Mesendoderm (in vitro differentiated cells): ENCODE measurements around the gene SLC25A17.
A peak's percentile ranks its signal among the peaks of the same experiment; 100 is the strongest.

ENCODE experiments used
- DNase-seq: peaks from one replicate; pipeline ENCODE4 v3.0.0; 2013
- H2AK5ac ChIP-seq: 2 replicates; pipeline ENCODE4 v1.6.1; 2013; ENCODE audit warnings: low read length, inconsistent platforms
- H2BK120ac ChIP-seq: 2 replicates; pipeline ENCODE4 v1.6.1; 2013; ENCODE audit warnings: low read depth, mild to moderate bottlenecking, low read length, moderate library complexity, mixed read lengths
- H2BK15ac ChIP-seq: replicated peaks from 2 replicates; pipeline ENCODE4 v1.6.1; 2013; ENCODE audit warnings: low read depth, mild to moderate bottlenecking, moderate library complexity
- H2BK5ac ChIP-seq: 2 replicates; pipeline ENCODE4 v1.6.1; 2013; ENCODE audit warnings: low read length, inconsistent platforms
- H3K18ac ChIP-seq: 2 replicates; pipeline ENCODE4 v1.6.1; 2013; ENCODE audit warnings: mild to moderate bottlenecking, low read length, mixed read lengths
- H3K23ac ChIP-seq: one replicate; pipeline ENCODE4 v1.6.1; 2013; ENCODE audit warnings: low read length
- H3K27ac ChIP-seq: 2 replicates; pipeline ENCODE4 v1.5.1; 2013; ENCODE audit warnings: low read depth, mild to moderate bottlenecking, inconsistent platforms, low read length, moderate library complexity
- H3K27me3 ChIP-seq: 2 replicates; pipeline ENCODE4 v1.6.1; 2013; ENCODE audit warnings: low read length, control low read depth, mild to moderate bottlenecking, inconsistent platforms; ENCODE audit not compliant: insufficient read depth, poor library complexity
- H3K36me3 ChIP-seq: 2 replicates; pipeline ENCODE4 v1.6.1; 2013; ENCODE audit warnings: low read length, inconsistent platforms; ENCODE audit not compliant: control insufficient read depth, insufficient read depth
- H3K4ac ChIP-seq: one replicate; pipeline ENCODE4 v1.6.1; 2013; ENCODE audit warnings: low read depth, mild to moderate bottlenecking, low read length, moderate library complexity
- H3K4me1 ChIP-seq: 2 replicates; pipeline ENCODE4 v1.6.1; 2013; ENCODE audit warnings: low read depth, low read length, inconsistent platforms; ENCODE audit not compliant: control insufficient read depth
- H3K4me2 ChIP-seq: 2 replicates; pipeline ENCODE4 v1.6.1; 2013; ENCODE audit warnings: low read length
- H3K4me3 ChIP-seq: 2 replicates; pipeline ENCODE4 v1.5.1; 2013; ENCODE audit warnings: mild to moderate bottlenecking, low read length
- H3K56ac ChIP-seq: one replicate; pipeline ENCODE4 v1.6.1; 2013; ENCODE audit warnings: low read length
- H3K79me1 ChIP-seq: 2 replicates; pipeline ENCODE4 v1.6.1; 2013; ENCODE audit warnings: low read length, inconsistent platforms
- H3K79me2 ChIP-seq: 2 replicates; pipeline ENCODE4 v1.6.1; 2013; ENCODE audit warnings: mild to moderate bottlenecking, low read length; ENCODE audit not compliant: control insufficient read depth, insufficient read depth
- H3K9ac ChIP-seq: 2 replicates; pipeline ENCODE4 v1.6.1; 2013; ENCODE audit warnings: low read length, inconsistent platforms
- H4K5ac ChIP-seq: one replicate; pipeline ENCODE4 v1.6.1; 2013; ENCODE audit warnings: low read length
- H4K8ac ChIP-seq: one replicate; pipeline ENCODE4 v1.6.1; 2013; ENCODE audit warnings: low read depth, mild to moderate bottlenecking, control low read depth, low read length, moderate library complexity
- WGBS: extraction: QIAGEN DNeasy Blood & Tissue Kit; methylation state at CpG from one replicate; pipeline ENCODE4 v1.1.7; 2013; ENCODE audit warnings: low lambda C conversion rate, missing lambda C conversion rate; ENCODE audit not compliant: insufficient coverage; ENCODE audit errors: extremely low coverage; 5-methylcytosine and 5-hydroxymethylcytosine counted together

Gene SLC25A17

GRCh38 chr22:40857309-40857855 lies 38.2 kb upstream of the SLC25A17 start:
- H3K4me3 ChIP-seq = peak overlapping the region; percentile 80
- H2BK5ac ChIP-seq = no peak overlapping the region
- H3K4me2 ChIP-seq = peak overlapping the region; percentile 81
- no peaks in the 10 kb centered on the region for H3K4me1 ChIP-seq
- peak overlapping the region; percentile 35 for H3K27ac ChIP-seq
- no peak overlapping the region for H3K4ac ChIP-seq
- H3K56ac ChIP-seq = peak overlapping the region; percentile 92
- no peak overlapping the region for H3K23ac ChIP-seq
- peaks cover 61% of the 10 kb centered on the region for H3K79me2 ChIP-seq
- peak overlapping the region; percentile 83 for H3K9ac ChIP-seq
- H2BK120ac ChIP-seq = no peak overlapping the region
- no peak overlapping the region for H2AK5ac ChIP-seq
- H4K8ac ChIP-seq = no peak overlapping the region
- peak overlapping the region; percentile 29 for H3K18ac ChIP-seq
- no CpG with 5 or more reads among the region's 18 CpGs for WGBS
- no peak overlapping the region for H2BK15ac ChIP-seq
- no peak for DNase-seq
- H3K36me3 ChIP-seq = no peaks in the 10 kb centered on the region
- peaks cover 19% of the 10 kb centered on the region for H3K79me1 ChIP-seq
- H3K27me3 ChIP-seq = no peaks in the 10 kb centered on the region
- H4K5ac ChIP-seq = no peak overlapping the region

GRCh38 chr22:40856513-40857308 lies 37.6 kb upstream of the SLC25A17 start, which contains the start of the genes ST13 and XPNPEP3:
Gene ST13, minus strand, starts transcription at chr22:40856639. Its CDS starts 99 bp downstream, at chr22:40856540.
Gene XPNPEP3, plus strand, starts transcription at chr22:40857148. Its CDS starts 34 bp downstream, at chr22:40857182.
- H3K4me3 ChIP-seq = peak within 1 kb of the TSS; percentile 93
- peaks cover 64% of the 10 kb centered on the region for H3K79me2 ChIP-seq
- peak within 1 kb of the TSS; percentile 88 for H3K27ac ChIP-seq
- peaks cover 14% of the 10 kb centered on the region for H3K79me1 ChIP-seq
- peak within 1 kb of the TSS; percentile 90 for H3K23ac ChIP-seq
- H3K27me3 ChIP-seq = no peaks in the 10 kb centered on the region
- H3K4me1 ChIP-seq = no peaks in the 10 kb centered on the region
- H3K18ac ChIP-seq = peak within 1 kb of the TSS; percentile 29
- WGBS = no CpG with 5 or more reads among the region's 63 CpGs
- DNase-seq = peak; percentile 98
- H2BK15ac ChIP-seq = no peak within 1 kb of the TSS
- peak within 1 kb of the TSS; percentile 87 for H3K4me2 ChIP-seq
- H4K8ac ChIP-seq = peak within 1 kb of the TSS; percentile 30
- peak within 1 kb of the TSS; percentile 97 for H3K9ac ChIP-seq
- no peaks in the 10 kb centered on the region for H3K36me3 ChIP-seq
- peak within 1 kb of the TSS; percentile 74 for H2BK5ac ChIP-seq
- no peak within 1 kb of the TSS for H4K5ac ChIP-seq
- H2BK120ac ChIP-seq = no peak within 1 kb of the TSS
- no peak within 1 kb of the TSS for H2AK5ac ChIP-seq
- peak within 1 kb of the TSS; percentile 98 for H3K56ac ChIP-seq
- peak within 1 kb of the TSS; percentile 60 for H3K4ac ChIP-seq

GRCh38 chr22:40855979-40856512 lies 36.9 kb upstream of the SLC25A17 start:
- peak overlapping the region; percentile 52 for H3K4me2 ChIP-seq
- peak; percentile 52 for DNase-seq
- H4K5ac ChIP-seq = no peak overlapping the region
- H2BK5ac ChIP-seq = peak overlapping the region; percentile 39
- no peak overlapping the region for H2AK5ac ChIP-seq
- H3K79me1 ChIP-seq = peaks cover 14% of the 10 kb centered on the region
- H3K4ac ChIP-seq = peak overlapping the region; percentile 60
- H3K27ac ChIP-seq = peak overlapping the region; percentile 88
- peak overlapping the region; percentile 93 for H3K4me3 ChIP-seq
- H2BK120ac ChIP-seq = no peak overlapping the region
- H3K23ac ChIP-seq = peak overlapping the region; percentile 90
- H3K9ac ChIP-seq = peak overlapping the region; percentile 97
- no peaks in the 10 kb centered on the region for H3K36me3 ChIP-seq
- peak overlapping the region; percentile 19 for H3K18ac ChIP-seq
- H2BK15ac ChIP-seq = no peak overlapping the region
- H3K27me3 ChIP-seq = no peaks in the 10 kb centered on the region
- H4K8ac ChIP-seq = peak overlapping the region; percentile 30
- peak overlapping the region; percentile 98 for H3K56ac ChIP-seq
- H3K4me1 ChIP-seq = no peaks in the 10 kb centered on the region
- no CpG with 5 or more reads among the region's 29 CpGs for WGBS
- H3K79me2 ChIP-seq = peaks cover 70% of the 10 kb centered on the region

GRCh38 chr22:40855071-40855978 lies 36.2 kb upstream of the SLC25A17 start:
- H2BK5ac ChIP-seq = no peak overlapping the region

GRCh38 chr22:40853961-40854360 lies 34.8 kb upstream of the SLC25A17 start:
- Histone ChIP-seq H3K4me2 (peak overlapping the region; percentile 21), H2BK15ac (no peak overlapping the region), H4K5ac (no peak overlapping the region), H3K4me3 (no peak overlapping the region), H3K23ac (no peak overlapping the region), H2AK5ac (no peak overlapping the region), H3K27me3 (no peaks in the 10 kb centered on the region), H2BK5ac (no peak overlapping the region), H3K4ac (no peak overlapping the region), H3K27ac (no peak overlapping the region), H3K4me1 (no peaks in the 10 kb centered on the region), H2BK120ac (no peak overlapping the region), H3K18ac (no peak overlapping the region), H3K9ac (peak overlapping the region; percentile 36), H3K79me2 (peaks cover 75% of the 10 kb centered on the region), H3K36me3 (no peaks in the 10 kb centered on the region), H3K79me1 (peaks cover 13% of the 10 kb centered on the region), H4K8ac (no peak overlapping the region), H3K56ac (no peak overlapping the region)
- no CpG with 5 or more reads among the region's 3 CpGs for WGBS
- no peak for DNase-seq

More at GRCh38 chr22:40855071-40855978, 36.2 kb upstream of the SLC25A17 start:
- Histone ChIP-seq H3K4me1 (no peaks in the 10 kb centered on the region), H3K9ac (peak overlapping the region; percentile 97), H2BK15ac (no peak overlapping the region), H3K27me3 (no peaks in the 10 kb centered on the region), H3K79me1 (peaks cover 13% of the 10 kb centered on the region), H3K18ac (no peak overlapping the region), H3K27ac (no peak overlapping the region), H3K23ac (peak overlapping the region; percentile 19), H3K4ac (no peak overlapping the region), H4K8ac (no peak overlapping the region), H3K56ac (peak overlapping the region; percentile 81), H3K36me3 (no peaks in the 10 kb centered on the region), H2BK120ac (no peak overlapping the region), H3K4me3 (peak overlapping the region; percentile 93), H2AK5ac (no peak overlapping the region), H3K4me2 (peak overlapping the region; percentile 87), H3K79me2 (peaks cover 73% of the 10 kb centered on the region), H4K5ac (no peak overlapping the region)
- no peak for DNase-seq
- 100% methylated on average over 2 of the region's 20 CpGs for WGBS
